GM19238 (cell line): ENCODE data around the gene NPTXR.
"Not testable (repeated sequence)": the region's sequence is repeated elsewhere in the genome, so short reads cannot be mapped to it uniquely, and the experiment has no call there.

Source experiments
- DNase-seq: peaks from one replicate; pipeline ENCODE4 v3.0.0; 2011; ENCODE audit warnings: low spot score; ENCODE audit not compliant: insufficient read length

NPTXR gene

DNA sequence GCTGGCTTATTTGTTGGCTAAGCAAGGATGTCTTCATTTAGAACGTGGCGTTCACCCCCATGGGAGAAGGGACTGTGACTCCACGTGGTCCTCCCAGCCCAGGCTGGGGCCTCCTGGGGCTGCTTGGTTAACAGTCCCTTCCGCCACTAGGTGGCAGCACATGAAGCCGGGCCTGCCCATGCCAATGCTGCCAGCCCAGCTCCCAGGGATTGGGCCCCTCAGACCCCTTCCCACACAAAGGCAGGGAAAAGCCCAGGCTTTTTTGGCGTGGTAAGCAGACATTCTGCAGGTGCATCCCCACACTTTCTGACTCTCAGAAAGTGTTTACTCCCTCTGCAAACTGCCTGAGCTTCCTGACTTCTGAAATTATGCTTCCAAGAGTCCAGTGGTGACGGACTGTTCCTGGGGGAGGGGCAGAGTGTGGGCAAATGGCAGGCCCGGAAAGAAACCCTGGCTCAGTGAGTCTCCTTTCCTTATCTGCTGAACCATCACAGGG, 25.1 kb upstream of the NPTXR start:
- peak; percentile 85 for DNase-seq

DNA sequence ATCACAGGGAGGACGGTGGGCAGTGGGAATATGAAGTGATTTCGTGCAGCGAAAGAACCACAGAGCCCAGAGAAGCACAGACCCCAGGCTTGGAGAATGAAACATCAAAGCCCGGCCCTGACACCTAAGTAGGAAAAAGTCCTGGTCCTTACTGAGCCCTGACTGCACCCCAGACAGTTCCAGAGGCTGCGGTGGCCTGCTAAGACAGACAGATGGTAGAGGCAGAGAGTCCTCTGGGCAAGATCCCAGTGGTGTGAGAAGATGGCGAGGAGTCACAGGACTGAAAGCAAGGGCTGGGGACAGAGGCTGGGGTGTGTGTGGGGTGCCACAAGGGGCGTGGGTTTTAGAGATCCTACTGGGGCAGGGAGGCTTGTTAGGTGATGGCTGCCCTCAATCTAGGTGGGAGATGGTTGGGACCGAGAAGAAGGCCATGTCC, 24.5 kb upstream of the NPTXR start:
- no peak for DNase-seq

GRCh38 chr22:38867471-38868285, 23.9 kb upstream of the NPTXR start:
- no peak for DNase-seq

DNA sequence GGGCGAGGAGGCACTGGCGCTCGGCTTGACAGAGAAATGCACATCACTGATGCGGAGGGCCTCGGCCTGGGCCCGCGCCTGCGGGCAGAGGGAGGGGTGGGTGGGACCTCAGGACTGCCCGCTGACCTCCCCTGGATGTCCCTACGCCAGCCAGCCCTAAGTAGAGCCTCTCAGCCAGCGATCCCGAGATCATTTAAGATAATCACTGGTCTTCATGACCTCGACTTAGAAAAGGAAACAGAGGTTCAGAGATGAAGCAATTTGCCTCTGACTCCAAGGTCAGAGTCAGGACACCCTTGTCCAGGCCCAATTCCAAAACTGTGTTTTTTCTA, 23.3 kb upstream of the NPTXR start:
- no peak for DNase-seq

DNA sequence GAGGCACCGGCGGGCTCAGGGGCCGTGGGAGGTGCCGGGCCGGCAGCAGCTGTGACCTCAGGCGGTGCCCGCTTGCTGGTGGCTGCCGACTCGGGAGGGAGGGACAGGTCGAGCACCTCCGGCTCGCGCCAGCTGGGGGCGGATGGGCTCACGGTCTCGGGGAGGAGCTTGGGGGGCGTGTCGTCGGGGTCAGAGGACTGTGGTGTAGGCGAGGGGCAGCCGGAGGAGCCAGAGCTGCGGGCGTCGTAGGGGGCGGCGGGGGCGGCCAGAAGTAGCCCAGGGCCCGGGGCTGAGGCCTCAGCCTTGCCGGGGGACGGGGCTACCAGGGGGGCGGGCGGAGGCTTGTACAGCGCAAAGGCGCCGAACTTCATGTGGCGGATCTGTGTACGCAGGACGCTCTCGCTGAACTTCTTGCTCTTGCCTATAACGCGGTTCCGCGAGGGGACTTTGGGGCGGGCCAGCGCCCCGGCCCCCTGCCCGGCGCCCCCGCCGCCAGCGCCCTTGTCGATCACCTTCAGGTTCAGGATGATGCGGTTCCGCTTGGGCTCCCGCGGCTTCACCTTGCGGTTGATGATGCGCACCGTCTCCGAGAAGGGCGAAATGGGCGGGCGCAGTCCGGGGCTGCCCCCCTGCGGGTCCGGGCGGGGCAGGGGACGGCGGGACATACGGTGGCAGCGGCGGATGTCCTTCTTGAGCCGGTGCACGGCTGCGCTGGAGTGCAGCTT, 22.7 kb upstream of the NPTXR start:
- DNase-seq: no peak

DNA sequence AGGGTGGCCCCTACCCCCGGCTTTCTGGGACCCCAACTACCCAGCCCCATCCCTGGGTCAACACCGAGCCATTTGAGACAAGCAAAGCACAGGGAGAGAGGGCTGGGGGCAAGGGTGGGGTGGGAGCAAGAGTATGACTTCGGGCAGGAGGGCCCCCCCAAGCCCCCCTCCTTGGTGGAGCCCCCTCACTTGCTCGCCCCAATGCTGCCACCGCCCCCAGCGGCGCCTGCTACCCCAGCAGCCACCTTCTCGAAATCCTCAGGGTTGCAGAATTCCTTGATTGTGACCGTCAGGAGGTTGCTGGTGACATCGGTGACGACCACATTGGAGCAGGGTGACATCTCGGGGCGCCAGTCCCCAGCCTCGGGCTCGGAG, 22.2 kb upstream of the NPTXR start:
- no peak for DNase-seq

DNA sequence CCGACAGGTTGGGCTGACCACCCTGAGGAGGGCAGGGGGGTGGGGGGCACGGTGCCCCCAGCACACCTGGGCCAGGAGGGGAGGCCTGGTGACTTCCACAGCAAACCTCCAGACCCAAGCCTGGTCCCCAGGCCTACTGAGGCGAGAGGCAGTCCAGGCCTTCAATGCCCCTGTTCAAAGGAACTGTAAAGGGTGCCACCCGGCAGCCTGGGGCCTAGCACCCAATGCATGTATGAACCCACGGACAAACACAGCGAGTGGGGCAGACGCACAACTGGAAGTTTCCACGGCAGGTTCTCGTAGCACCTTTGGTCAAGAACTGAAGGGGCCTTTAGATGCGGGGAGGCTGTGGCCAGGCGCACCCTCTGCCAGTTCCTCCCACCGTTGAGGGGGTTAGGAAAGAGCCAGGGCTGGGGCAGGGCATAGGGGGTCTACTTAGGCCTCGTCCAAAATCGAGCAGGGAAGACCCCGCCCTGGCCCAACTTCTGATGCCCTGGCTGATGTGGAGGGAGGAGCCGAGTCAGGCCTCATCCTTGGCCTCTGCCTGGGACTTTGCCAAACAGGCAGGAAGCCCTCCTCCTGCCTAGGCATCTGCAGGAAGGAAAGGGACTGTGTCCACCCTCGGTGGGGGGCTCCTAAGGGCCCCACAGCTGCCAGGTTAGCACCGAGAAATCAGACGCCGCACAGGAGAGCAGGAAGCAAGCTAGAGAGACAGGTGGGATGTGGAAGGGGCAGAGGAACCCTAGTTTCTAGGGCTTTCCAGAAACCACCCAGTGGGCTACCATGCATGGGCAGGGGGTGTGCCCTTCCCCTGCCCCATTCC, 21.6 kb upstream of the NPTXR start:
- no peak for DNase-seq

DNA sequence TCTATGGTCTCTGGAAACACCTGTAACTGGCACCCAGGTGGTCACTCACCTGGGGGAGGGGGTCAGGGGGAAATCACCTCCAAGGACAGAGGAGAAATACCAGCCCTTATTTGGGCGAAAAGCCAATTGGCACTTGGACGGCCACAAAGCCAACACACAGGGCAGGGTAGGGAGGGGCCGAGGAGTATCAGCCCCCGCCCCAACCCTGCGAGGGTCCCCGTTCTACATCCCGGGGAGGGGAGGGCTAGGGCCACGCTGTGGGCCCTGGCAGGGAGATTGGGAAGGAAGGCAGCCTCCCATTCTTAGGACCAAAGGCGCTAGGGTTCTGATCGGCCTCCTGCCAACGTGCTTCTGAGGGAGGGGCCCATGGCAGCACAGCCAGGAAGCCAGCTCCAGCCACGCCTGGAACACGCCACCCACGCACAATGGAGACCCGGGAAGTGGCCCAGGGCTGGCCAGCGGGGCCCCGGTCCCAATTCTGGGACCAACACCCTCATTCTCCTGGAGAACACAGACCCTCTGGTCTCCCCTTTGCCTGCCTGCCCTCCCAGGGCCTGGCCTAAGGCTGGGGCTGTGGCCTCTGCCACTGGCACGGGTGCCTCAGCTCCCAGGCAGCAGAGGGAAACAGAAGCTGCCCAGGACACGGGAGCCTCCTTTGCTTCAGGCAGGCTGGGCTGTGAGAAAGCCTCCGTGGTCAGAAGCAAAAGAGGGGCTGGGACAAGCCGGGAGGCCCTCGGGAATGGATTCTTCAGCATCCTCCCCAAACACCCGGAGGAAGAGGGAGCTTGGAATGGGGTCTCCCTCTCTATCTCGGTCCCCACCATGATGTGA, 20.7 kb upstream of the NPTXR start:
- no peak for DNase-seq

GRCh38 chr22:38863531-38864131, 19.8 kb upstream of the NPTXR start:
- DNase-seq: no peak

DNA sequence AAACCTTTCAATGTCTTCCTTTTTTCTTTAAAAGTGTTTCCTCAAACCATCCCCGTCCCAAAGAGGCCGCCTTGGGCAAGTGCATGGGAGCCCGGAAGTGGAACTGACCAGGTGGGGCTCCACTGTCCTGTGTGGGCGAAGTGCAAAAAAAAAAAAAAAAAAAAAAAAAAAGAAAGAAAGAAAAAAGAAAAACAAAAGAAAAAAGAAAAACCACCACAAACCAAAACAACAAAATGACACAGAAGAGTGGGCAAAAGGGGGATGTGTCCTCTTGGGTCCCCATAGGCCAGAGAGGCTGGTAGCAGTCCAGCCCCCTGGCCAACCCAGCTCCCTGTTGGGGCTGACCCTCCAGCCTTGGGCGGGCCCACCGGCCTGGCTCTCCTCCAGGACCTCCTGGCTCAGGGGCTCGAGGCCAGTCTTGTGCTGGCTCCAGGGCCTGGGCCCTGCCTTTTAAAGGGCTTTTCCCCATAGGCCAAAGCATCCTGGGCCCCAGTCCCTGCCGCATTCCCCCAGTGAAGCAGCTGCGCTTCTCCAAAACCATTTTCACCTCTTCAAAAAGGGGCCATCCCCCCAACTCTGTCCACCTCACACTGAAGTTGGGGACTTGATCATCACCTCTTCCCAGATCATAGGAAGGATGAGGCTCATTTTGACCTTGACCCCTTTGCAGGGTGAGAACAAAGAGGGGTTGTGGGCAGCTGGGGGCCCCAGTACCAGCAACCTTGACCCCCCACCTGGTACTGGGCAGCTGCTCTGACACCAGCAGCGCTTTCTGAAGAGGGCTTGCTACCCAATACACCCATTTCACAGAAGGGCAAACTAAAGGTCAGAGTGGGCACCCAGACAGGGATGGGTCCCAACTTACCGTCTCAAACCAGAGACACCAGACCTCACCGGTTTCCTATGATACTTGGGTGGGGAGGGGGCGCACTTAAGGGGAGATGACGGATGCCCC, 18.8 kb upstream of the NPTXR start:
- DNase-seq: no peak

DNA sequence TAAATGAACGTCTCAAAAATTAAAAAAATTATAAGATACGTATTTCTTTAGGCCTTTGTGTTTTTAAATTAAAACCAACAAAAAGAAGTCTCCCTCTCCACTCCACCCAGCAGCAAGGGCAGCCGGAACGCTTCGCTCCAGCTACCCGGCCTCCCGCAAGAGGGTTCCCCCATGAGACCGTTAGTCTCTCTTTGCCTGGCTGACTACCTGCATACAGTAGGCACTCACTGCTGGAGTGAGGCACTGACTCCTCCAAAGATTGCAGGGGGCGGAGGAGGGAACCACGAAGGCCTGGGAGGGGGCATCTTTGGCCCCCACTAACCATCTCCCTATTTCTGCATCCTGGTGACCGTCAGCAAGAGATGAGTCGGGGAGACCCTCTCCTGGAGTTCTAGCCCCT, 18.1 kb upstream of the NPTXR start:
- no peak for DNase-seq

DNA sequence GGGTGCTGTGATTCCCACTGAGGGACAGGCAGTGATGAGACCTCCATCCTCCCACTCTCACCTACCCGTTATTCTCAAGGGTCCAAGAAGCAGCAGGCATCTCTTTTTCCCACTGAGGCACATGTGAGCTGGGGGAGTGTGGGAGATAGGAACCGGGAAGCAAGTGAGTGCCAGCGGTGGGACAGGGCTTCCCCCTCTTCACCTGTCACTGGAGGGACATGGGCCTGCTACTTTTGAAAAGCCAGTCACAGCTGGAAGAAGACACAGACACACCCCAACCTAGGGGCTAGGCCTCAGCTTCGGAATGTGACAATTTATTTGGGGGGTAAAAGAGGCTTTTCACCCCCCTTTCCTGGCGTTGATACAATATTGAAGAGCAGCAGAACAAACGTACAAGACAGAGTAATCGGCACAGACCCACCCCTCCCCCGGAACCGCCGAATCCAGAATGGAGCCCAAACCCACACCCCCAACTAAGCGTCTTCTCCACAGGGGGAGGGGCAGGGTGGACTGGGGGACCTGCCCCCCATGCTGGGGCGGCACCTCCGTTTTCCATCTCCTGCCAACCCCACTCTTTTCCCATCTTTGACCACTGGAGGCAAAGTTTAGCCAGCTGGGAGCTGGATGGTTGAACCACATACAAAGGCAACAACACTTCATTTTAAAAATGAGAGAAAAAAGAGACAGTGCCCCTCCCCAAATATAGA, 17.5 kb upstream of the NPTXR start:
- no peak for DNase-seq

DNA sequence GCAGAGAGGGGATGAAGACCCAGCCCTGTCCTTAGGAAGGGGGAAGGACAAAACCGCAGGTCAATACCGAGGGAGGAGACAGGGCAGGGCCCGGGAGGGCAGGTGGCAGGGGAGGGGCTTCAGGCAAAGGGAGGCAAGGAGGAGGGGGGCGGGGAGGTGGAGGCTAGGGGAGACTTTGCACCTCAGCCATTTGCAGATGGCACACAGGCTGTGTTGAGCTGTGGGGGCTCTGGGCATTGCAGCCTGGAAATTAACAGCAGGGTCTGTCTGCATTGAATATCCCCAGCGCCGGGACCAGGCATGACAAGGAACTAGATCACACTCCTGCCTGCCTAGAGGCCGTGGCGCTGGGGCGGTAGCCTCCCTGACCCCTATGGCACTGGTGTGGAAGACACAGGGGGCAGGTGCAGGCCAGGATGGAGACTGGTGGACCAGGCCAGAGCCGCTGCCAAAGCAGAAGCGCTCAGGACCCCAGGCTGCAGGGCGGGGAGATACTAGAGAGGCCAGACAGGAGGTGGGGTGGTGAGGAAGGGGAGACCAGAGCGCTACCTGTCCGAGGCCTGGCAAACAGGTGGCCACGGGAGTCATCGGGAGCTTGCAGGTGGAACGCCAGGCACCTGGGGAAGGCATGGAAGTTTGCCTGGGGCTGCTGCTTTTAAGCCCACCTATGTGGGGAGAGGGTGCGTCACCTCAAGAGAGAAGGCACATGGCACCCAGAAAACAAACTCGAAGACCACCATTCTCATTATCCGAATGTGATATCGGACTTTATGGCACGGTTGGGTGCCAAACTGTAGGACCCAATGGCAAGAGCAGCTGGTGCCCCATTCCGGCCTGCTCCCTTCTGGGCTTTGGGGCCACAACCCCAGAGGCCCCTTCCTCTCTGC, 16.7 kb upstream of the NPTXR start:
- DNase-seq: no peak

DNA sequence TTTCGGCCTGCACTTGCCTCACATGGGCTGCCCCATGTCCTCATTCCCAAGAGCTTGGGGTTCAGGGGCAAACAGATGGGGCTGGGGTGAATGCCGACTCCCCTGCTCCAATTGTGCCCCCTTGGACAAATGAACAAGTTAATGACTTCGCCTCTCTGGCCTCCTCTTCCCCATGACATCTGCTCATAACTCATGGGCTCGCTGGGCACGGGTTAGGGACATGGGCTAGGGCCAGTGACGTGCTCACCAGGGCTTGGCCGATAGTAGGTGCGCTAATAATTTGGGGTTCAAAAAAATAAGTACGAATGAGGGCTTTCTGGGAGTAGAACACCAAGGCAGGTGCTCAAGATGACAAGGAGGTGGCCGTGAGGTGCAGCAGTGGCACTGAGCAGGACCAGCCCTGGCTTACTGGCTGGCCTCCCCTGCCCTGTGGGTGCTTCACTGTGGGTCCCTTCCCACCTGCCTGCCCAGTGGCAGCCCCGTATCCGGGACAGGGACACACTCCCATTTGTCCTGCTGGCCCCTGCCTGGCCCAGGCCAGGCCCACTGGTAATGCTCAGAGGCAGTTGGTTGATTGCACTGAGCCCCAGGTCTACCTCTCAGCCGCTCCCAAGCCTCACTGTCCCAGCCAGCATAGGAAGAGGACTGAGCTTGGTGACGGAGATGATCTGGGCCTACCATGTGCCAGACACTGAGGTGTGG, 15.9 kb upstream of the NPTXR start:
- no peak for DNase-seq

- no peak for DNase-seq
Measured at GRCh38 chr22:38858492-38858891, 14.7 kb upstream of the NPTXR start.

- not testable (repeated sequence) for DNase-seq
Measured at GRCh38 chr22:38854476-38854875, 10.6 kb upstream of the NPTXR start.

DNA sequence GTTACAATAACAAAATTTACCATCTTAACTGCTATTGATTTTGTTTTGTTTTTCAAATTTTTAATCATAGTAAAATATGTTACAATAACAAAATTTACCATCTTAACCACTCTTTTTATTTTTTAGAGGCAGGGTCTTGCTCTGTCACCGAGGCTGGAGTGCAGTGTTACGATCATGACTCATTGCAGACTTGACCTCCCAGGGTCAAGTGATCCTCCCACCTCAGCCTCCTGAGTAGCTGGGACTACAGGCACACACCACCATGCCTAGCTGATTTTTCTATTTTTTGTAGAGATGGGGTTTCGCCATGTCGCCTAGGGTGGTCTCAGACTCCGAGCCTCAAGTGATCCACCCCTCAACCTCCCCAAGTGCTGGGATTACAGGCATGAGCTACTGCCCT, 10.1 kb upstream of the NPTXR start:
- DNase-seq: not testable (repeated sequence)
